Measurements from ENCODE around the gene HBG1. TPM values are rescaled to one million over a fixed set of nuclear protein-coding genes. Genes with fewer than 3 reads are reported as not detected.

Gene HBG1
- total RNA-seq, 1 experiment from 2014 or later: not detected

- ChIA-PET CTCF (no interaction called here), POLR2A (ENCODE audit: unreplicated experiment) (no interaction called here)
- no peaks in the 10 kb centered on the region for H3F3A ChIP-seq (ENCODE audit: low read length, unreplicated experiment)
- no TSS peak for BruUV-seq (replicated peaks)
- H4K20me1 ChIP-seq (ENCODE audit: low read length): no peaks in the 10 kb centered on the region
- TF ChIP-seq EZH2 (IDR thresholded peaks at IDR 0.05; ENCODE audit: low read length, unreplicated experiment): no peak
- TF ChIP-seq EZH2phosphoT487 (IDR thresholded peaks at IDR 0.05; ENCODE audit: borderline replicate concordance, low read length): no peak
- TF ChIP-seq CTCF (conservative IDR thresholded peaks at IDR 0.05; ENCODE audit: low read depth, low read length): no peak
- H3K4me3 ChIP-seq (ENCODE audit: low read length): no peak overlapping the region
- no peaks in the 10 kb centered on the region for H3K9me2 ChIP-seq (replicated peaks; ENCODE audit: low read length)
- no peak overlapping the region for H3K9ac ChIP-seq (ENCODE audit: low read length)
- no peak overlapping the region for H2AFZ ChIP-seq (ENCODE audit: low read length)
- H3K27me3 ChIP-seq (ENCODE audit: low read length): no peaks in the 10 kb centered on the region
- H3K27ac ChIP-seq (ENCODE audit: low read length): no peak overlapping the region
- DNase-seq (no peak), ATAC-seq (no peak)
- H3K36me3 ChIP-seq (ENCODE audit: low read depth, low read length): no peaks in the 10 kb centered on the region
- H3K79me2 ChIP-seq (ENCODE audit: low read length): no peaks in the 10 kb centered on the region
- no peak overlapping the region for H3K4me2 ChIP-seq (ENCODE audit: low read length)
- intact Hi-C loops (cut with micrococcal nuclease): no loop called here
- no peaks in the 10 kb centered on the region for H3K9me3 ChIP-seq (ENCODE audit: low read length)
- H3K4me1 ChIP-seq (ENCODE audit: insufficient read depth, low read length): peaks cover 4% of the 10 kb centered on the region; the same call in 1 of the 2 replicates
These were observed 35.0 kb upstream of the HBG1 start for GRCh38 chr11:5284637-5285036.

- Histone ChIP-seq H3K4me1 (ENCODE audit: insufficient read depth, low read length) (peaks cover 4% of the 10 kb centered on the region; the same call in 1 of the 2 replicates), H3K9ac (ENCODE audit: low read length) (no peak overlapping the region), H3F3A (ENCODE audit: low read length, unreplicated experiment) (no peaks in the 10 kb centered on the region), H3K9me2 (replicated peaks; ENCODE audit: low read length) (no peaks in the 10 kb centered on the region), H3K36me3 (ENCODE audit: low read depth, low read length) (no peaks in the 10 kb centered on the region), H3K79me2 (ENCODE audit: low read length) (no peaks in the 10 kb centered on the region), H3K27me3 (ENCODE audit: low read length) (no peaks in the 10 kb centered on the region), H4K20me1 (ENCODE audit: low read length) (no peaks in the 10 kb centered on the region), H3K9me3 (ENCODE audit: low read length) (no peaks in the 10 kb centered on the region), H3K4me3 (ENCODE audit: low read length) (no peak overlapping the region), H3K4me2 (ENCODE audit: low read length) (no peak overlapping the region), H3K27ac (ENCODE audit: low read length) (no peak overlapping the region), H2AFZ (ENCODE audit: low read length) (no peak overlapping the region)
- ChIA-PET CTCF (no interaction called here), POLR2A (ENCODE audit: unreplicated experiment) (no interaction called here)
- TF ChIP-seq EZH2phosphoT487 (IDR thresholded peaks at IDR 0.05; ENCODE audit: borderline replicate concordance, low read length): no peak
- no peak for TF ChIP-seq EZH2 (IDR thresholded peaks at IDR 0.05; ENCODE audit: low read length, unreplicated experiment)
- no peak for TF ChIP-seq CTCF (conservative IDR thresholded peaks at IDR 0.05; ENCODE audit: low read depth, low read length)
- intact Hi-C loops (cut with micrococcal nuclease): no loop called here
- no peak for ATAC-seq
- BruUV-seq (replicated peaks): no TSS peak
- no peak for DNase-seq
These were observed 34.2 kb upstream of the HBG1 start for GRCh38 chr11:5283882-5284281.

- no peaks in the 10 kb centered on the region for H3F3A ChIP-seq (ENCODE audit: low read length, unreplicated experiment)
- H3K27me3 ChIP-seq (ENCODE audit: low read length): no peaks in the 10 kb centered on the region
- CTCF ChIA-PET: no interaction called here
- BruUV-seq (replicated peaks): no TSS peak
- H3K4me3 ChIP-seq (ENCODE audit: low read length): no peak overlapping the region
- no peak overlapping the region for H3K27ac ChIP-seq (ENCODE audit: low read length)
- H4K20me1 ChIP-seq (ENCODE audit: low read length): no peaks in the 10 kb centered on the region
- no peak overlapping the region for H3K4me2 ChIP-seq (ENCODE audit: low read length)
- H3K4me1 ChIP-seq (ENCODE audit: insufficient read depth, low read length): peaks cover 4% of the 10 kb centered on the region; the same call in 1 of the 2 replicates
- no peak overlapping the region for H3K9ac ChIP-seq (ENCODE audit: low read length)
- H3K36me3 ChIP-seq (ENCODE audit: low read depth, low read length): no peaks in the 10 kb centered on the region
- TF ChIP-seq CTCF (conservative IDR thresholded peaks at IDR 0.05; ENCODE audit: low read depth, low read length): no peak
- no peaks in the 10 kb centered on the region for H3K79me2 ChIP-seq (ENCODE audit: low read length)
- no peak overlapping the region for H2AFZ ChIP-seq (ENCODE audit: low read length)
- DNase-seq (no peak), ATAC-seq (no peak)
- no peaks in the 10 kb centered on the region for H3K9me3 ChIP-seq (ENCODE audit: low read length)
- POLR2A ChIA-PET (ENCODE audit: unreplicated experiment): no interaction called here
- no peaks in the 10 kb centered on the region for H3K9me2 ChIP-seq (replicated peaks; ENCODE audit: low read length)
- intact Hi-C loops (cut with micrococcal nuclease): no loop called here
These were observed 33.4 kb upstream of the HBG1 start for GRCh38 chr11:5283086-5283485.
